CD4-positive, alpha-beta T cell treated with Interleukin-10 for 1 hour (primary cell): ENCODE results near the gene TMEM121B.
"Not testable (repeated sequence)": the region's sequence is repeated elsewhere in the genome, so short reads cannot be mapped to it uniquely, and the experiment has no call there.

Source experiments
- DNase-seq: peaks from one replicate; pipeline ENCODE4 v3.0.0-alpha.2; 2020

TMEM121B gene

GRCh38 chr22:17121233-17122195 lies at the start of gene TMEM121B:
TSS of gene TMEM121B (minus strand) at chr22:17121360. CDS start at chr22:17121127, 233 bp downstream.
- no peak for DNase-seq

GRCh38 chr22:17167486-17167885 lies 46.3 kb upstream of the TMEM121B start:
- no peak for DNase-seq

- no peak for DNase-seq
Measured at GRCh38 chr22:17164392-17165024, 43.3 kb upstream of the TMEM121B start.

- no peak for DNase-seq
Measured at GRCh38 chr22:17162731-17163130, 41.6 kb upstream of the TMEM121B start.

- no peak for DNase-seq
Measured at GRCh38 chr22:17161991-17162390, 40.8 kb upstream of the TMEM121B start.

- peak; percentile 27 for DNase-seq
Measured at GRCh38 chr22:17159504-17159951, 38.4 kb upstream of the TMEM121B start.

- DNase-seq = peak; percentile 90
Measured at GRCh38 chr22:17158568-17159503, 37.7 kb upstream of the TMEM121B start, which contains the start of gene HDHD5. TSS of gene HDHD5 (minus strand) at chr22:17159277. CDS start at chr22:17159251, 26 bp downstream.

GRCh38 chr22:17158176-17158567 lies 37.0 kb upstream of the TMEM121B start:
- no peak for DNase-seq

- no peak for DNase-seq
Measured at GRCh38 chr22:17157714-17158113, 36.6 kb upstream of the TMEM121B start.

GRCh38 chr22:17155941-17156340 lies 34.8 kb upstream of the TMEM121B start:
- DNase-seq = no peak

- DNase-seq = no peak
Measured at GRCh38 chr22:17152971-17153370, 31.8 kb upstream of the TMEM121B start.

GRCh38 chr22:17152340-17152739 lies 31.2 kb upstream of the TMEM121B start:
- DNase-seq = no peak

GRCh38 chr22:17149076-17149815 lies 28.1 kb upstream of the TMEM121B start:
- no peak for DNase-seq

- not testable (repeated sequence) for DNase-seq
Measured at GRCh38 chr22:17147458-17147857, 26.3 kb upstream of the TMEM121B start.

GRCh38 chr22:17145021-17145680 lies 24.0 kb upstream of the TMEM121B start:
- DNase-seq = no peak

- no peak for DNase-seq
Measured at GRCh38 chr22:17143826-17144225, 22.7 kb upstream of the TMEM121B start.

- DNase-seq = no peak
Measured at GRCh38 chr22:17143101-17143500, 21.9 kb upstream of the TMEM121B start.

GRCh38 chr22:17140826-17141766 lies 19.9 kb upstream of the TMEM121B start:
- no peak for DNase-seq

- DNase-seq = no peak
Measured at GRCh38 chr22:17140022-17140421, 18.9 kb upstream of the TMEM121B start.

- no peak for DNase-seq
Measured at GRCh38 chr22:17138513-17138912, 17.4 kb upstream of the TMEM121B start.
